Ectodermal cell (in vitro differentiated cells): ENCODE data around the gene CFHR3.
"Not testable (repeated sequence)": the region's sequence is repeated elsewhere in the genome, so short reads cannot be mapped to it uniquely, and the experiment has no call there.

Experiments
- H3K27ac ChIP-seq: 2 replicates; pipeline ENCODE4 v1.7.0; 2013; ENCODE audit warnings: mild to moderate bottlenecking, low read depth, low read length; ENCODE audit not compliant: insufficient read depth, poor library complexity, severe bottlenecking
- H3K27me3 ChIP-seq: 2 replicates; pipeline ENCODE4 v1.7.0; 2013; ENCODE audit warnings: mild to moderate bottlenecking, low read length; ENCODE audit not compliant: insufficient read depth, control insufficient read depth, poor library complexity, severe bottlenecking
- H3K36me3 ChIP-seq: one replicate; pipeline ENCODE4 v1.7.0; 2013; ENCODE audit warnings: low read length; ENCODE audit not compliant: control insufficient read depth, insufficient read depth
- H3K4me1 ChIP-seq: one replicate; pipeline ENCODE4 v1.7.0; 2013; ENCODE audit warnings: low read length; ENCODE audit not compliant: control insufficient read depth, insufficient read depth
- H3K4me3 ChIP-seq: 2 replicates; pipeline ENCODE4 v1.7.0; 2013; ENCODE audit warnings: low read depth, low read length, control low read depth; ENCODE audit not compliant: insufficient read depth
- H3K9me3 ChIP-seq: 2 replicates; pipeline ENCODE4 v1.7.0; 2013; ENCODE audit warnings: mild to moderate bottlenecking, low read length, moderate library complexity; ENCODE audit not compliant: control insufficient read depth
- WGBS, 2 experiments: methylation state at CpG; one replicate each; pipeline ENCODE4 v1.1.7; 2013; ENCODE audit warnings: missing lambda C conversion rate in 2 of 2; 5-methylcytosine and 5-hydroxymethylcytosine counted together

CFHR3 gene

DNA sequence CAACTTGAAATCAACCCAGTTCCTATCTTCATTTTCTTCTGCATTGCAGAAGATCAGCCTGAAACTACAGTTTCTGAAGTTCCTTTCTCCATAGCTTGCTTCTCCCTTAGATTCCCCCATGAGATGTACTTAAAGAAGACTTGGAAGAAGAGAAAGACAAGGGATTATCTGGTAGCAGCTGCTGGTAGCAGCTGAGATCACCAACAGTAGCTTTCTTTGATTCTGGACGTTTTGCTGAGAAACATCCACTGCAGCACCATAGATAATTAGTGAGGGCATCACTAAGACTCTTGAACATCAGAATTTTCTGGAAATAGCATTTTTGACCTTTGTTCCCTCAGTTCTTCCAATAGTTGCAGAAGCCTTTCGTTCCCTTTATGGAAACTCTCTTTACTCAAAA is 465 bp upstream of the CFHR3 start:
- Histone ChIP-seq H3K4me1 (no peaks in the 10 kb centered on the region), H3K27me3 (no peaks in the 10 kb centered on the region), H3K9me3 (no peaks in the 10 kb centered on the region), H3K4me3 (no peak overlapping the region), H3K36me3 (no peaks in the 10 kb centered on the region), H3K27ac (no peak overlapping the region)
- whole genome bisulfite sequencing, 2 experiments, result 58 to 69% methylated on average over 1 of the region's 2 CpGs

- H3K4me3 ChIP-seq, result no peak overlapping the region
- 94 to 97% methylated on average over 13 of the region's 13 CpGs for WGBS, 2 experiments
- no peaks in the 10 kb centered on the region for H3K27me3 ChIP-seq
- no peaks in the 10 kb centered on the region for H3K9me3 ChIP-seq
- H3K27ac ChIP-seq, result no peak overlapping the region
- H3K4me1 ChIP-seq, result no peaks in the 10 kb centered on the region
- H3K36me3 ChIP-seq, result no peaks in the 10 kb centered on the region
These were observed 3.0 kb downstream of the CFHR3 start for GRCh38 chr1:196777603-196778002.

DNA sequence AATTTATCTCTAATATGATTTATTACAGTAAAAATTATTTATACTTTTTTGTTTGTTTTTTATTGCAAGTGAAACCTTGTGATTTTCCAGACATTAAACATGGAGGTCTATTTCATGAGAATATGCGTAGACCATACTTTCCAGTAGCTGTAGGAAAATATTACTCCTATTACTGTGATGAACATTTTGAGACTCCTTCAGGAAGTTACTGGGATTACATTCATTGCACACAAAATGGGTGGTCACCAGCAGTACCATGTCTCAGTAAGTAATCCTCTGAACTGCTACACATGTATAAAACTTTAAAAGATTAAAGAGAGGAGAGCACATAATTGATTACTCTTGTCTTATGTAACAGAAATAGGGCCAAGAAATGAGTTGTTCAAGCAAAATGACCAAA is 4.5 kb downstream of the CFHR3 start:
- WGBS, 2 experiments, result 100% methylated on average over 1 of the region's 1 CpG
- Histone ChIP-seq H3K36me3 (no peaks in the 10 kb centered on the region), H3K4me1 (no peaks in the 10 kb centered on the region), H3K27ac (no peak overlapping the region), H3K4me3 (no peak overlapping the region), H3K9me3 (no peaks in the 10 kb centered on the region), H3K27me3 (no peaks in the 10 kb centered on the region)

DNA sequence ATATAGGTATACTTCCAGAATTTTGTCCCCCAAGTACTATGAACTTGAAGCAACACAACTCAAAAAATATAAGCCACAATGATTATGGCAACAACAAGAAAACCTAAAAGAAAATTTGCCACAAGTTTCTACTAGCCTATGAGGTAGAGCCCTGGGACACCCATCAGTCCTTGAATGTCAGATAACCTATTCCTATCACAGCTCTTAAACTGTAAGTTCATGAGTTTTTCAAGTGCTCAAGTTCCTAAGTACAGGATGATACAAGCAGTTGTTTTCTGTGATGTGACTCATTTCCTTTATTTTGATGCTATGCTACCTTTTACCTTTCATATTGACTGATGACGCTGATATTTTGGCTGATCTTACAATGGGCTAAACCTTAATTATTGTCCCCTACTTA is 16.6 kb downstream of the CFHR3 start:
- no CpG with 5 or more reads among the region's 1 CpG for WGBS, 2 experiments
- H3K27me3 ChIP-seq, H3K4me3 ChIP-seq, H3K4me1 ChIP-seq, H3K27ac ChIP-seq, H3K9me3 ChIP-seq, H3K36me3 ChIP-seq: not testable (repeated sequence)

- H3K4me1 ChIP-seq, H3K9me3 ChIP-seq, H3K36me3 ChIP-seq, H3K27ac ChIP-seq, H3K4me3 ChIP-seq, H3K27me3 ChIP-seq: not testable (repeated sequence)
- WGBS, 2 experiments, result 78 to 84% methylated on average over 4 of the region's 4 CpGs
These were observed 19.5 kb downstream of the CFHR3 start for GRCh38 chr1:196794103-196794502.

DNA sequence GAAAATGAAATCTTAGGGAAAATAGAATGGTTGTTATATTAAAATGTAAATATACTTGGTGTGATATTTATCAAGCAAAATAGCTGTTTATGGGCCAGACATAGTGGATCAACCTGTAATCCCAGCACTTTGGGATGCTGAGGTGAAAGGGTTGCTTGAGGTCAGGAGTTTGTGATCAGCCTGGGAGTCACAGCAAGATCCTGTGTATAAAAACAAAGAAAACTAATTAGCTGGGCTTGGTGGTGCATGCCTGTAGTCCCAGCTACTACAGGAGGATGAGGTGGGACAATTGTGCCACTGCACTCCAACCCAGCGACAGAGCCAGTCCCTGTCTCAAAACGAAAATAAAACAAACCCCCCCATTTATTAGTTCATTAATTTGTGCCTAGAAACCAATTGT is 23.3 kb downstream of the CFHR3 start:
- H3K4me3 ChIP-seq, result no peak overlapping the region
- 75 to 88% methylated on average over 2 of the region's 2 CpGs for WGBS, 2 experiments
- no peaks in the 10 kb centered on the region for H3K9me3 ChIP-seq
- no peak overlapping the region for H3K27ac ChIP-seq
- H3K36me3 ChIP-seq, result no peaks in the 10 kb centered on the region
- H3K27me3 ChIP-seq, result no peaks in the 10 kb centered on the region
- no peaks in the 10 kb centered on the region for H3K4me1 ChIP-seq

DNA sequence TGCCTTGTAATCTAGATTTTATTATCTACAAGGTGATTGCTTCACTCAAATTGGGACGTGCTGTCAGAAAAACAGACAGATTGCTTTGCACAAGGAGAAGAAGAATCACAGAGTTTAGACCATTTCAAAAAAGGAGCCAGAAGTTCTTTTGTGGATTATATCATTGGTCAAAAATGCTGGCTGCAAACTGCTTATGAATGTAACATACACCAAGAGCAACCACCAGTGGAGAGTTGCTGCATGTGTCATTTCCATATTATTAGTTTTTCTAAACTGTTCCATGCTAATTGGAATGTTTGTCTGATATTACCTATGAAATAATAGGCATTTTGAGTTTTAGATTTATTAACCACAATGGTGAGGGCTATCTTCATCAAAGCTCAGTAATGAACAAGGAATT is 27.3 kb downstream of the CFHR3 start:
- H3K27me3 ChIP-seq, H3K9me3 ChIP-seq, H3K4me3 ChIP-seq, H3K27ac ChIP-seq, H3K36me3 ChIP-seq, H3K4me1 ChIP-seq: not testable (repeated sequence)
- WGBS, 2 experiments, result 92 to 100% methylated on average over 1 of the region's 1 CpG

DNA sequence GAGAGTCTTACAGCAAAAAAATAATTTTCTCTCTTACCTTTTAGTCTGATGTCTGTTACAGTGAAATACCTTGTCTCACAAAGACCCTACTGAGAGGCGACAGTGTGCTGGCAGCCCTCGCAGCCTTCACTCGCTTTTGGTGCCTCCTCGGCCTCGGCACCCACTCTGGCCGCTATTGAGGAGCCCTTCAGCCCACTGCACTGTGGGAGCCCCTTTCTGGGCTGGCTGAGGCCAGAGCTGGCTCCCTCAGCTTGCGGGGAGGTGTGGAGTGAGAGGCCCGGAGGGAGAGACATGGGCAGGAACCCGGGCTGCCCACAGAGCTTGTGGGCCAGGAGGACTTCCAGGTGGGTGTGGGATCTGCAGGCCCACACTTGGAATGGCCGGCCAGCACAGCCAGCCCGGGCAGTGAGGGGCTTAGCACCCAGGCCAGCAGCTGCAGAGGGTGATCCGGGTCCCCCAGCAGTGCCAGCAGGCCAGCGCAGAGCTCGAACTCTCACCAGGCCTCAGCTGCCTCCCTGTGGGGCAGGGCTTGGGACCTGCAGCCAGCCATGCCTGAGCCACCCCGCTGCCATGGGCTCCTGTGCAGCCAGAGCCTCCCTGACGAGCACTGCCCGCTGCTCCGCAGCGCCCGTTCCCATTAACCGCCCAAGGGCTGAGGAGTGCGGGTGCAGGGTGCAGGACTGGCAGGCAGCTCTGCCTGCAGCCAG is 34.0 kb downstream of the CFHR3 start:
- no peak overlapping the region for H3K27ac ChIP-seq
- no peaks in the 10 kb centered on the region for H3K27me3 ChIP-seq
- H3K4me1 ChIP-seq, result no peaks in the 10 kb centered on the region
- H3K36me3 ChIP-seq, result no peaks in the 10 kb centered on the region
- WGBS, 2 experiments, result 94 to 95% methylated on average over 22 of the region's 22 CpGs
- no peak overlapping the region for H3K4me3 ChIP-seq
- no peaks in the 10 kb centered on the region for H3K9me3 ChIP-seq

- not testable (repeated sequence) for H3K4me3 ChIP-seq, H3K36me3 ChIP-seq, H3K27ac ChIP-seq, H3K27me3 ChIP-seq, H3K4me1 ChIP-seq, H3K9me3 ChIP-seq
- WGBS, 2 experiments, result 78 to 81% methylated on average over 6 of the region's 6 CpGs
These were observed 42.8 kb downstream of the CFHR3 start for GRCh38 chr1:196817442-196817841.

DNA sequence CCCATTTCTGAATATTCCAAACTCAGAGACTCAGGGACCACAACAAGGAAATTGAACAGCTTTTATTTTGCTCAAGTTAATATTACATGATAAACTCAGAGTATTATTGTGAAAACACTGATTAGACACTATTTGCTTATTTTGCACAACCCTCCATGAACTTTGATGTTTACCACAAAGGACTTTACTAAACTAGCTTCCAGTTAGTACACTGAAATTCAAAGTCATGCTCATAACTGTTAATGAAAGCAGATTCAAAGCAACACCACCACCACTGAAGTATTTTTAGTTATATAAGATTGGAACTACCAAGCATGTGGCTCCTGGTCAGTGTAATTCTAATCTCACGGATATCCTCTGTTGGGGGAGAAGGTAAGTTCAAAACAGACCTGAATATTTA is 44.9 kb downstream of the CFHR3 start, which contains the start of gene CFHR1:
Gene CFHR1 (plus strand): TSS at position 201 of the 400 bp plus-strand sequence. CDS start 114 bp downstream, at position 315.
- not testable (repeated sequence) for H3K4me1 ChIP-seq, H3K9me3 ChIP-seq, H3K36me3 ChIP-seq, H3K27me3 ChIP-seq, H3K27ac ChIP-seq, H3K4me3 ChIP-seq
- WGBS, 2 experiments, result no CpG with 5 or more reads among the region's 1 CpG

GRCh38 chr1:196827860-196828259 is 53.2 kb downstream of the CFHR3 start:
- not testable (repeated sequence) for H3K27ac ChIP-seq, H3K4me3 ChIP-seq, H3K4me1 ChIP-seq, H3K27me3 ChIP-seq, H3K36me3 ChIP-seq, H3K9me3 ChIP-seq
- 42 to 47% methylated on average over 2 of the region's 4 CpGs for WGBS, 2 experiments
